Upper lobe of left lung (tissue), 6 donors: ENCODE measurements around the gene CAMSAP1. TPM values are rescaled to one million over a fixed set of nuclear protein-coding genes. Genes with fewer than 3 reads are reported as not detected.

Source experiments
- ATAC-seq, 2 donors: fragments of 200-7000 bp; cut with Tn5 transposase; one replicate each; pipeline ENCODE4 v1.9.1; 2022; ENCODE audit warnings: mild to moderate bottlenecking in 2 of 2, moderate library complexity in 2 of 2; ENCODE audit not compliant: low FRiP score in 2 of 2
- DNase-seq, 2 donors: peaks; one replicate each; pipeline ENCODE4 v3.0.0-alpha.2; 2019 to 2020
- H3K27ac ChIP-seq, 4 donors: fragments of 200-600 bp; sonication (generic); one replicate each; pipeline ENCODE4 v1.5.1; 2016 to 2019
- H3K27me3 ChIP-seq, 4 donors: fragments of 200-600 bp; sonication (generic); one replicate each; pipeline ENCODE4 v1.5.1; 2017 to 2019
- H3K36me3 ChIP-seq, 4 donors: fragments of 200-600 bp; sonication (generic); one replicate each; pipeline ENCODE4 v1.5.1; 2016 to 2019
- H3K4me1 ChIP-seq, 4 donors: fragments of 200-600 bp; sonication (generic); one replicate each; pipeline ENCODE4 v1.5.1; 2018 to 2019
- H3K4me3 ChIP-seq, 4 donors: fragments of 200-600 bp; sonication (generic); one replicate each; pipeline ENCODE4 v1.5.1; 2017 to 2019; ENCODE audit warnings: mild to moderate bottlenecking in 2 of 4, moderate library complexity in 1 of 4
- H3K9me3 ChIP-seq, 4 donors: fragments of 200-600 bp; sonication (generic); one replicate each; pipeline ENCODE4 v1.5.1; 2018 to 2019
- CTCF ChIP-seq, 6 experiments: fragments of 450-650 bp in 4 of 6; fragments of 200-600 bp in 2 of 6; sonication (generic) in 2 of 6; IDR thresholded peaks; one replicate each; pipeline ENCODE4 v1.5.1; 2016 to 2019; ENCODE audit warnings: antibody characterized with exemption in 6 of 6
- EP300 ChIP-seq, 4 donors: sonication (generic); formaldehyde crosslinking; IDR thresholded peaks; one replicate each; pipeline ENCODE4 v1.5.1; 2017; ENCODE audit warnings: antibody characterized with exemption in 4 of 4, control low read depth in 2 of 4
- POLR2A ChIP-seq, 4 donors: fragments of 450-650 bp; IDR thresholded peaks; one replicate each; pipeline ENCODE4 v1.5.1; 2016 to 2017; ENCODE audit warnings: antibody characterized with exemption in 4 of 4, mild to moderate bottlenecking in 2 of 4
- POLR2AphosphoS5 ChIP-seq, 2 donors: sonication (generic); formaldehyde crosslinking; IDR thresholded peaks; one replicate each; pipeline ENCODE4 v1.5.1; 2017; ENCODE audit warnings: antibody characterized with exemption in 2 of 2
- WGBS, 2 donors: methylation state at CpG; one replicate each; pipeline ENCODE4 v1.1.5; 2017 to 2018; 5-methylcytosine and 5-hydroxymethylcytosine counted together
- total RNA-seq, 6 donors: library from RNA; depleted of rRNA in 4 of 6; stranded (reverse); fragments of >200 nt in 4 of 6; gene quantifications; one replicate each; pipeline versions ENCODE4 v1.1.0 to v1.2.1, GENCODE V29; 2016 to 2021
- donor health status: DM: no; HTN: no; CAD: no; lungs with moderate emphysema.
- donor health status: DM: no; HTN: yes; CAD: no; lungs with severe emphysema.

Gene CAMSAP1
- total RNA-seq, 6 donors from 2014 or later = 29.9 to 39.7 (median 34.1) TPM

- TF ChIP-seq POLR2AphosphoS5 (IDR thresholded peaks at IDR 0.05) = no peak
- no peak for TF ChIP-seq EP300 (IDR thresholded peaks at IDR 0.05)
- TF ChIP-seq CTCF (IDR thresholded peaks at IDR 0.05) = no peak
- no peak for TF ChIP-seq POLR2A (IDR thresholded peaks at IDR 0.05)
- no peak for DNase-seq
- no peaks in the 10 kb centered on the region for H3K9me3 ChIP-seq
- no peaks in the 10 kb centered on the region for H3K27me3 ChIP-seq
- no peak overlapping the region for H3K27ac ChIP-seq
- H3K4me1 ChIP-seq = no peaks in the 10 kb centered on the region
- 84 to 89% methylated on average over 18 of the region's 18 CpGs for WGBS, 2 donors
- peaks cover 0 to 13% (median 2%) of the 10 kb centered on the region in 4 donors for H3K36me3 ChIP-seq
- ATAC-seq = no peak
- no peak overlapping the region for H3K4me3 ChIP-seq
Measured at GRCh38 chr9:135878528-135879236, 28.7 kb downstream of the CAMSAP1 start.

GRCh38 chr9:135877791-135878527, 29.4 kb downstream of the CAMSAP1 start:
- Histone ChIP-seq H3K9me3 (no peaks in the 10 kb centered on the region), H3K4me1 (no peaks in the 10 kb centered on the region), H3K27ac (no peak overlapping the region), H3K27me3 (no peaks in the 10 kb centered on the region), H3K4me3 (no peak overlapping the region), H3K36me3 (peaks cover 0 to 13% (median 2%) of the 10 kb centered on the region in 4 donors)
- ATAC-seq = no peak
- no peak for TF ChIP-seq CTCF (IDR thresholded peaks at IDR 0.05)
- no peak for TF ChIP-seq POLR2AphosphoS5 (IDR thresholded peaks at IDR 0.05)
- TF ChIP-seq POLR2A (IDR thresholded peaks at IDR 0.05) = no peak
- TF ChIP-seq EP300 (IDR thresholded peaks at IDR 0.05) = no peak
- no peak for DNase-seq
- WGBS, 2 donors = 82 to 89% methylated on average over 11 of the region's 11 CpGs

- Histone ChIP-seq H3K27ac (no peak overlapping the region), H3K27me3 (no peaks in the 10 kb centered on the region), H3K4me3 (no peak overlapping the region), H3K4me1 (no peaks in the 10 kb centered on the region), H3K36me3 (peaks cover 0 to 13% (median 2%) of the 10 kb centered on the region in 4 donors), H3K9me3 (no peaks in the 10 kb centered on the region)
- 90 to 92% methylated on average over 6 of the region's 6 CpGs for WGBS, 2 donors
- TF ChIP-seq POLR2A (IDR thresholded peaks at IDR 0.05) (no peak), POLR2AphosphoS5 (IDR thresholded peaks at IDR 0.05) (no peak), EP300 (IDR thresholded peaks at IDR 0.05) (no peak), CTCF (IDR thresholded peaks at IDR 0.05) (no peak)
- ATAC-seq (no peak), DNase-seq (no peak)
Measured at GRCh38 chr9:135876936-135877335, 30.4 kb downstream of the CAMSAP1 start.

GRCh38 chr9:135874859-135875258, 32.5 kb downstream of the CAMSAP1 start:
- H3K36me3 ChIP-seq = no peaks in the 10 kb centered on the region
- DNase-seq = no peak
- TF ChIP-seq CTCF (IDR thresholded peaks at IDR 0.05) = no peak
- TF ChIP-seq EP300 (IDR thresholded peaks at IDR 0.05) = no peak
- no peak for TF ChIP-seq POLR2A (IDR thresholded peaks at IDR 0.05)
- no peak for TF ChIP-seq POLR2AphosphoS5 (IDR thresholded peaks at IDR 0.05)
- WGBS, 2 donors = 93 to 95% methylated on average over 5 of the region's 5 CpGs
- no peak overlapping the region for H3K27ac ChIP-seq
- H3K9me3 ChIP-seq = no peaks in the 10 kb centered on the region
- no peak overlapping the region for H3K4me3 ChIP-seq
- H3K4me1 ChIP-seq = no peaks in the 10 kb centered on the region
- ATAC-seq = no peak
- H3K27me3 ChIP-seq = no peaks in the 10 kb centered on the region
